IPS-11a (cell line): ENCODE data around the gene RHOH.

Experiments used
- H3K4me3 ChIP-seq: one replicate; pipeline ENCODE4 v1.5.1; 2013; ENCODE audit warnings: low read depth, low read length, control low read depth

The RHOH gene

GRCh38 chr4:40204507-40205258 is 7.9 kb downstream of the RHOH start:
- no peak overlapping the region for H3K4me3 ChIP-seq

- no peak overlapping the region for H3K4me3 ChIP-seq
Measured at GRCh38 chr4:40205259-40206198, 8.7 kb downstream of the RHOH start.

GRCh38 chr4:40206426-40206825 is 9.6 kb downstream of the RHOH start:
- H3K4me3 ChIP-seq = no peak overlapping the region

- H3K4me3 ChIP-seq = no peak overlapping the region
Measured at GRCh38 chr4:40209401-40209800, 12.6 kb downstream of the RHOH start.

GRCh38 chr4:40210776-40211175 is 13.9 kb downstream of the RHOH start:
- no peak overlapping the region for H3K4me3 ChIP-seq

- H3K4me3 ChIP-seq = no peak overlapping the region
Measured at GRCh38 chr4:40211224-40212185, 14.7 kb downstream of the RHOH start.

GRCh38 chr4:40212674-40213527 is 16.1 kb downstream of the RHOH start:
- no peak overlapping the region for H3K4me3 ChIP-seq

- no peak overlapping the region for H3K4me3 ChIP-seq
Measured at GRCh38 chr4:40214038-40214437, 17.2 kb downstream of the RHOH start.

- no peak overlapping the region for H3K4me3 ChIP-seq
Measured at GRCh38 chr4:40214661-40215418, 18.0 kb downstream of the RHOH start.

- no peak overlapping the region for H3K4me3 ChIP-seq
Measured at GRCh38 chr4:40216622-40217366, 20.0 kb downstream of the RHOH start.

GRCh38 chr4:40221744-40222143 is 24.9 kb downstream of the RHOH start:
- H3K4me3 ChIP-seq = no peak overlapping the region

- H3K4me3 ChIP-seq = no peak overlapping the region
Measured at GRCh38 chr4:40223343-40223742, 26.5 kb downstream of the RHOH start.

- no peak overlapping the region for H3K4me3 ChIP-seq
Measured at GRCh38 chr4:40224432-40224831, 27.6 kb downstream of the RHOH start.

GRCh38 chr4:40225497-40225896 is 28.7 kb downstream of the RHOH start:
- H3K4me3 ChIP-seq = no peak overlapping the region

GRCh38 chr4:40227284-40227683 is 30.5 kb downstream of the RHOH start:
- no peak overlapping the region for H3K4me3 ChIP-seq

GRCh38 chr4:40228497-40229365 is 31.9 kb downstream of the RHOH start:
- H3K4me3 ChIP-seq = no peak overlapping the region

GRCh38 chr4:40231316-40231863 is 34.6 kb downstream of the RHOH start:
- no peak overlapping the region for H3K4me3 ChIP-seq
